Measurements from ENCODE around the gene WRAP53. TPM values are rescaled to one million over a fixed set of nuclear protein-coding genes. Genes with fewer than 3 reads are reported as not detected.

Gene WRAP53
- total RNA-seq, 1 experiment from 2014 or later: 22.6 TPM

DNA sequence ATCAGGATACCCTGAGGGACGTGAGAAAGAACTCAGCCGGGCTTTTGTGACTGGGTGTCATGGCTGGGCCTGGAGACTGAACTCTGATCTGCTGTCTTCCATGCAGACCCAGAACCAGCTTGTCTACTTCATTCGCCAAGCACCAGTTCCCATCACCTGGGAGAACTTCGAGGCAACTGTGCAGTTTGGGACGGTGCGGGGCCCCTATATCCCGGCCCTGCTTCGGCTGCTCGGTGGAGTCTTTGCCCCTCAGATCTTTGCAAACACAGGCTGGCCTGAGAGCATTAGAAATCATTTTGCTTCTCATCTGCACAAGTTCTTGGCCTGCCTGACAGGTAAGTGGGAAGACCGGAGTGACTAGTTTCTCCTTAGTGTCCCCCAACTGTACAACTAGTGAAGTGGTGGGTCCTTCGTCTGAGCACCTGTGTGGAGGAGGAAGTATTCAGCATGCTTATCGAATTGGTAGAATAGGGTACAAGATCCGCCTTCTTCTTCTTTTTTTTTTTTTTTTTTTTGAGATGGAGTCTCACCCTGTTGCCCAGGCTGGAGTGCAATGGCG lies 44.8 kb downstream of the WRAP53 start:
- Histone ChIP-seq H3K4me2 (ENCODE audit: low read length) (no peak overlapping the region), H3K4me1 (ENCODE audit: insufficient read depth, low read length) (no peaks in the 10 kb centered on the region), H3K9me3 (ENCODE audit: low read length) (no peaks in the 10 kb centered on the region), H3F3A (ENCODE audit: low read length, unreplicated experiment) (no peaks in the 10 kb centered on the region), H3K9me2 (replicated peaks; ENCODE audit: low read length) (no peaks in the 10 kb centered on the region), H2AFZ (ENCODE audit: low read length) (no peak overlapping the region), H3K27me3 (ENCODE audit: low read length) (no peaks in the 10 kb centered on the region), H3K4me3 (ENCODE audit: low read length) (no peak overlapping the region), H4K20me1 (ENCODE audit: low read length) (no peaks in the 10 kb centered on the region), H3K9ac (ENCODE audit: low read length) (no peak overlapping the region), H3K36me3 (ENCODE audit: low read depth, low read length) (no peaks in the 10 kb centered on the region), H3K79me2 (ENCODE audit: low read length) (no peaks in the 10 kb centered on the region), H3K27ac (ENCODE audit: low read length) (no peak overlapping the region)
- intact Hi-C loops (cut with micrococcal nuclease): no loop called here
- CTCF ChIA-PET: no interaction called here
- DNase-seq: no peak
- TF ChIP-seq EZH2 (IDR thresholded peaks at IDR 0.05; ENCODE audit: low read length, unreplicated experiment) (no peak), EZH2phosphoT487 (IDR thresholded peaks at IDR 0.05; ENCODE audit: borderline replicate concordance, low read length) (no peak)
- TF ChIP-seq, protein P1, sequence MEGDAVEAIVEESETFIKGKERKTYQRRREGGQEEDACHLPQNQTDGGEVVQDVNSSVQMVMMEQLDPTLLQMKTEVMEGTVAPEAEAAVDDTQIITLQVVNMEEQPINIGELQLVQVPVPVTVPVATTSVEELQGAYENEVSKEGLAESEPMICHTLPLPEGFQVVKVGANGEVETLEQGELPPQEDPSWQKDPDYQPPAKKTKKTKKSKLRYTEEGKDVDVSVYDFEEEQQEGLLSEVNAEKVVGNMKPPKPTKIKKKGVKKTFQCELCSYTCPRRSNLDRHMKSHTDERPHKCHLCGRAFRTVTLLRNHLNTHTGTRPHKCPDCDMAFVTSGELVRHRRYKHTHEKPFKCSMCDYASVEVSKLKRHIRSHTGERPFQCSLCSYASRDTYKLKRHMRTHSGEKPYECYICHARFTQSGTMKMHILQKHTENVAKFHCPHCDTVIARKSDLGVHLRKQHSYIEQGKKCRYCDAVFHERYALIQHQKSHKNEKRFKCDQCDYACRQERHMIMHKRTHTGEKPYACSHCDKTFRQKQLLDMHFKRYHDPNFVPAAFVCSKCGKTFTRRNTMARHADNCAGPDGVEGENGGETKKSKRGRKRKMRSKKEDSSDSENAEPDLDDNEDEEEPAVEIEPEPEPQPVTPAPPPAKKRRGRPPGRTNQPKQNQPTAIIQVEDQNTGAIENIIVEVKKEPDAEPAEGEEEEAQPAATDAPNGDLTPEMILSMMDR (conservative IDR thresholded peaks at IDR 0.05; ENCODE audit: low read depth, low read length): no peak
- no peak for ATAC-seq
- POLR2A ChIA-PET (ENCODE audit: unreplicated experiment): no interaction called here
- BruUV-seq (replicated peaks): no TSS peak

DNA sequence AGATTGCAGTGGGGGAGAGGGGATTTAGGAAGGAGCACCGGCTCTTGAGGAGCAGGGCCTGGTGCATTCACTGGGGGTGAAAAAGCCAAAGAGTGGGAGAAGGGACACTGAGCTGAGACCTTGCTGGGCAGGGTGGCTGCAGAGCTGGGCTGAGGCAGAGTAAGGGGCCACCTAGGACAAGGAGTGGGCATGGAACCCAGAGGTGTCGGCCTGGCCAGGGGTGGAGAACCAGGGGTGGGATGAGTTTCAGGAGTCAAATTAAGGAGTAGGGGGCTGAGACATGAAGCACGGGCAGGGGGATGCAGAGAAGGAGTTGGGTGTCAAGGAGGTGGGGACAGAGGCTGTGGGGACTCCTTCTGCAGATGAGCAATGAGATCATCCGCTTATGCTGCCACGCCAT lies 49.3 kb downstream of the WRAP53 start:
- Histone ChIP-seq H3K4me2 (ENCODE audit: low read length) (no peak overlapping the region), H3K9me2 (replicated peaks; ENCODE audit: low read length) (no peaks in the 10 kb centered on the region), H3F3A (ENCODE audit: low read length, unreplicated experiment) (no peaks in the 10 kb centered on the region), H3K4me1 (ENCODE audit: insufficient read depth, low read length) (no peaks in the 10 kb centered on the region), H3K79me2 (ENCODE audit: low read length) (no peaks in the 10 kb centered on the region), H3K27me3 (ENCODE audit: low read length) (no peaks in the 10 kb centered on the region), H2AFZ (ENCODE audit: low read length) (no peak overlapping the region), H3K9ac (ENCODE audit: low read length) (no peak overlapping the region), H4K20me1 (ENCODE audit: low read length) (no peaks in the 10 kb centered on the region), H3K4me3 (ENCODE audit: low read length) (no peak overlapping the region), H3K9me3 (ENCODE audit: low read length) (no peaks in the 10 kb centered on the region), H3K36me3 (ENCODE audit: low read depth, low read length) (no peaks in the 10 kb centered on the region), H3K27ac (ENCODE audit: low read length) (no peak overlapping the region)
- ChIA-PET CTCF (no interaction called here), POLR2A (ENCODE audit: unreplicated experiment) (no interaction called here)
- no peak for DNase-seq
- no peak for ATAC-seq
- TF ChIP-seq EZH2 (IDR thresholded peaks at IDR 0.05; ENCODE audit: low read length, unreplicated experiment): no peak
- TF ChIP-seq, protein P1 (conservative IDR thresholded peaks at IDR 0.05; ENCODE audit: low read depth, low read length): no peak
- no peak for TF ChIP-seq EZH2phosphoT487 (IDR thresholded peaks at IDR 0.05; ENCODE audit: borderline replicate concordance, low read length)
- no TSS peak for BruUV-seq (replicated peaks)
- intact Hi-C loops (cut with micrococcal nuclease): no loop called here

DNA sequence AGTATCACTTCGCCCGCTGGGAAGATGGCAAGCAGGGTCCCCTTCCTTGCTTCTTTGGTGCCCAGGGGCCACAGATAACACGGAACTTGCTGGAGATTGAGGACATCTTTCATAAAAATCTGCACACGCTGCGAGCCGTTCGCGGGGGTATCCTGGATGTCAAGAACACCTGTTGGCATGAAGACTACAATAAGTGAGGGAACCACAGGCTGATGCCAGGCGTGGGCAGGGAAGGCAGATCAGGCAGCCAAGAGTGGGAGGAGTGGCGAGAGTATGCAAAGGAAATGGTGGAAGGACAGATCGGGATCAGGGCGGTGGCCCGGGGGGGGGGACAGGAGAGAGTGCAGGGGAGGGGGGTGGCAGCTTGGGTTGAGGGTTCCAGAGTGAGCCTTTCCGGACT lies 51.5 kb downstream of the WRAP53 start:
- no peaks in the 10 kb centered on the region for H3K36me3 ChIP-seq (ENCODE audit: low read depth, low read length)
- H3K4me2 ChIP-seq (ENCODE audit: low read length): no peak overlapping the region
- H3K9me3 ChIP-seq (ENCODE audit: low read length): no peaks in the 10 kb centered on the region
- no peaks in the 10 kb centered on the region for H3K27me3 ChIP-seq (ENCODE audit: low read length)
- H3K4me1 ChIP-seq (ENCODE audit: insufficient read depth, low read length): 0 out of 2 replicates have a peak, but pooled peaks cover 3% of the 10 kb centered on the region
- no peaks in the 10 kb centered on the region for H4K20me1 ChIP-seq (ENCODE audit: low read length)
- no peaks in the 10 kb centered on the region for H3K79me2 ChIP-seq (ENCODE audit: low read length)
- DNase-seq: no peak
- H3K9ac ChIP-seq (ENCODE audit: low read length): no peak overlapping the region
- no peaks in the 10 kb centered on the region for H3F3A ChIP-seq (ENCODE audit: low read length, unreplicated experiment)
- TF ChIP-seq EZH2 (IDR thresholded peaks at IDR 0.05; ENCODE audit: low read length, unreplicated experiment) (no peak), EZH2phosphoT487 (IDR thresholded peaks at IDR 0.05; ENCODE audit: borderline replicate concordance, low read length) (no peak)
- TF ChIP-seq, protein P1 (conservative IDR thresholded peaks at IDR 0.05; ENCODE audit: low read depth, low read length): no peak
- H3K27ac ChIP-seq (ENCODE audit: low read length): no peak overlapping the region
- CTCF ChIA-PET: interaction anchor here (0.7 kb wide), 1 partner anchor 44 kb away, joined by 3 read pairs; no protein-coding TSS in a partner anchor
- no peaks in the 10 kb centered on the region for H3K9me2 ChIP-seq (replicated peaks; ENCODE audit: low read length)
- no peak overlapping the region for H2AFZ ChIP-seq (ENCODE audit: low read length)
- POLR2A ChIA-PET (ENCODE audit: unreplicated experiment): no interaction called here
- ATAC-seq: no peak
- no TSS peak for BruUV-seq (replicated peaks)
- H3K4me3 ChIP-seq (ENCODE audit: low read length): no peak overlapping the region
- intact Hi-C loops (cut with micrococcal nuclease): loop anchor here (5.0 kb wide), 1 partner anchor 103 kb away; no protein-coding TSS in a partner anchor

Measured in PC-3 (cell line).